Body of pancreas (tissue), 4 donors: ENCODE results near the gene SAMD14. TPM values are rescaled to one million over a fixed set of nuclear protein-coding genes. Genes with fewer than 3 reads are reported as not detected.
"Not testable (repeated sequence)": the region's sequence is repeated elsewhere in the genome, so short reads cannot be mapped to it uniquely, and the experiment has no call there.

Experiments
- ATAC-seq: fragments of 150-250 bp; one replicate; pipeline ENCODE4 v1.9.1; 2016
- DNase-seq, 4 donors: peaks; one replicate each; pipeline ENCODE4 v3.0.0-alpha.2; 2019
- H3K27ac ChIP-seq, 4 donors: fragments of 200-600 bp; sonication (generic); 1 replicate in 3 of 4; 2 replicates in 1 of 4; pipeline versions ENCODE4 v1.5.1 to v1.6.1; 2016 to 2019; ENCODE audit warnings: mild to moderate bottlenecking in 1 of 4, mixed read lengths in 1 of 4, moderate library complexity in 1 of 4
- H3K27me3 ChIP-seq, 2 donors: fragments of 200-600 bp; sonication (generic); one replicate each; pipeline ENCODE4 v1.6.0; 2016; ENCODE audit warnings: mild to moderate bottlenecking in 1 of 2
- H3K36me3 ChIP-seq, 2 donors: fragments of 200-600 bp; sonication (generic); replicated peaks in 1 of 2; 2 replicates each; pipeline ENCODE4 v1.5.1; 2016; ENCODE audit warnings: low read depth in 2 of 2; ENCODE audit not compliant: insufficient read depth in 1 of 2
- H3K4me1 ChIP-seq: fragments of 200-600 bp; sonication (generic); one replicate; pipeline ENCODE4 v1.6.0; 2016
- H3K4me3 ChIP-seq, 2 donors: fragments of 200-600 bp; sonication (generic); 1 replicate in 1 of 2; 2 replicates in 1 of 2; pipeline ENCODE4 v1.5.1; 2016 to 2019
- H3K9me3 ChIP-seq, 3 donors: fragments of 200-600 bp; sonication (generic); 1 replicate in 2 of 3; 2 replicates in 1 of 3; pipeline ENCODE4 v1.5.1; 2016
- POLR2A ChIP-seq, 3 donors: fragments of 450-650 bp; IDR thresholded peaks; one replicate each; pipeline ENCODE4 v1.6.1; 2016; ENCODE audit warnings: antibody characterized with exemption in 3 of 3, mild to moderate bottlenecking in 2 of 3
- WGBS, 2 donors: methylation state at CpG; one replicate each; pipeline ENCODE4 v1.1.5; 2017; 5-methylcytosine and 5-hydroxymethylcytosine counted together
- intact Hi-C: fragments of 100-400 bp; cut with DNase I; formaldehyde crosslinking; loops from one replicate; pipeline ENCODE4 v1.15.1; 2023
- total RNA-seq, 2 donors: library from RNA; depleted of rRNA; stranded (reverse); fragments of >200 nt; gene quantifications; one replicate each; pipeline ENCODE4 v1.1.0, GENCODE V29; 2016
- TF ChIP-seq, protein P1 (sequence below), 7 experiments: fragments of 450-650 bp in 4 of 7; fragments of 200-600 bp in 3 of 7; sonication (generic) in 3 of 7; IDR thresholded peaks; one replicate each; pipeline ENCODE4 v1.5.1; 2016 to 2019; ENCODE audit warnings: antibody characterized with exemption in 7 of 7

The SAMD14 gene
- total RNA-seq, 2 donors from 2014 or later = not detected

DNA sequence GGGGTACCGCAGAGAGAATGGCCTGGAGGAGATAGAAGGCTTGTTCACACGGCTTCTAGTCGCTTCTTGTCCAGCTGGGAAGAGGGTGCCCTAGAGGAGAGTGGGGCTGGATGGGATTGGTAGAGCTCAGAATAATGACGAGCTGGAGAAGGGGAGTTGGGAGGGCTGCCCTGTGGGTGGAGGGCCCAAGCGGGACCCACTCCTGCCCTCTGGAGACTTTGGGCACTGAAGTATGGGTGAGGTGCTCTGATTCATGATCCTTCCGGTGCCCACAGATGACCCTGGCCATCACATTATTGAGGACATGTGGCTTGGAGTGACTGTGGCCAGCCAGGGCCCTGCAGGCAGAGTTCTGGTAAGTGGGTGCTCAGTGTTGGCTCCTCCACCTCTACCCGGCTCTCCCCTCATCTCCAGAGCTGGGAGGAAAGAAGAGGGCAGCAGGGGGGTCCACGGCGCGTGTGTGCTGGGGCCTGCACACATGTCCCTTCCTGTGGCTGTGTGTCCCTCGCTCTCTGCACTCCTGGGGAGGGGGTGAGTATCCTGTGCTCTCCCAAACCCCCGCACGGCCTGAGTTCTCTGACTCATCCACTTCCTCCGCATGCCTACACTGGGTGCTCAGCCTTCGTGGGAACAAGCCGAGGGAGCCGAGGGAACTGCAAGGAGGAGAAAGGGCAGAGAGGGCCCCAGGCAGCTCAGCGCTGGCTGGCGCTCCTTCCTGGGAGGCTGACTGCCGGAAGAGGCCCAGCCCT is 65.5 kb downstream of the SAMD14 start:
- 79 to 80% methylated on average over 19 of the region's 20 CpGs for WGBS, 2 donors
- H3K36me3 ChIP-seq = peaks cover 0 to 2% of the 10 kb centered on the region in 2 donors
- DNase-seq (peak in 1 of 4 donors; percentile 44), ATAC-seq (peak; percentile 41)
- H3K27ac ChIP-seq = peak overlapping the region in 1 of 4 donors; percentile 38
- H3K27me3 ChIP-seq = no peaks in the 10 kb centered on the region
- H3K4me3 ChIP-seq = no peak overlapping the region
- no peaks in the 10 kb centered on the region for H3K9me3 ChIP-seq
- peaks cover 42% of the 10 kb centered on the region for H3K4me1 ChIP-seq
- intact Hi-C loops = no loop called here
- TF ChIP-seq, protein P1, sequence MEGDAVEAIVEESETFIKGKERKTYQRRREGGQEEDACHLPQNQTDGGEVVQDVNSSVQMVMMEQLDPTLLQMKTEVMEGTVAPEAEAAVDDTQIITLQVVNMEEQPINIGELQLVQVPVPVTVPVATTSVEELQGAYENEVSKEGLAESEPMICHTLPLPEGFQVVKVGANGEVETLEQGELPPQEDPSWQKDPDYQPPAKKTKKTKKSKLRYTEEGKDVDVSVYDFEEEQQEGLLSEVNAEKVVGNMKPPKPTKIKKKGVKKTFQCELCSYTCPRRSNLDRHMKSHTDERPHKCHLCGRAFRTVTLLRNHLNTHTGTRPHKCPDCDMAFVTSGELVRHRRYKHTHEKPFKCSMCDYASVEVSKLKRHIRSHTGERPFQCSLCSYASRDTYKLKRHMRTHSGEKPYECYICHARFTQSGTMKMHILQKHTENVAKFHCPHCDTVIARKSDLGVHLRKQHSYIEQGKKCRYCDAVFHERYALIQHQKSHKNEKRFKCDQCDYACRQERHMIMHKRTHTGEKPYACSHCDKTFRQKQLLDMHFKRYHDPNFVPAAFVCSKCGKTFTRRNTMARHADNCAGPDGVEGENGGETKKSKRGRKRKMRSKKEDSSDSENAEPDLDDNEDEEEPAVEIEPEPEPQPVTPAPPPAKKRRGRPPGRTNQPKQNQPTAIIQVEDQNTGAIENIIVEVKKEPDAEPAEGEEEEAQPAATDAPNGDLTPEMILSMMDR (IDR thresholded peaks at IDR 0.05) = no peak
- no peak for TF ChIP-seq POLR2A (IDR thresholded peaks at IDR 0.05)

DNA sequence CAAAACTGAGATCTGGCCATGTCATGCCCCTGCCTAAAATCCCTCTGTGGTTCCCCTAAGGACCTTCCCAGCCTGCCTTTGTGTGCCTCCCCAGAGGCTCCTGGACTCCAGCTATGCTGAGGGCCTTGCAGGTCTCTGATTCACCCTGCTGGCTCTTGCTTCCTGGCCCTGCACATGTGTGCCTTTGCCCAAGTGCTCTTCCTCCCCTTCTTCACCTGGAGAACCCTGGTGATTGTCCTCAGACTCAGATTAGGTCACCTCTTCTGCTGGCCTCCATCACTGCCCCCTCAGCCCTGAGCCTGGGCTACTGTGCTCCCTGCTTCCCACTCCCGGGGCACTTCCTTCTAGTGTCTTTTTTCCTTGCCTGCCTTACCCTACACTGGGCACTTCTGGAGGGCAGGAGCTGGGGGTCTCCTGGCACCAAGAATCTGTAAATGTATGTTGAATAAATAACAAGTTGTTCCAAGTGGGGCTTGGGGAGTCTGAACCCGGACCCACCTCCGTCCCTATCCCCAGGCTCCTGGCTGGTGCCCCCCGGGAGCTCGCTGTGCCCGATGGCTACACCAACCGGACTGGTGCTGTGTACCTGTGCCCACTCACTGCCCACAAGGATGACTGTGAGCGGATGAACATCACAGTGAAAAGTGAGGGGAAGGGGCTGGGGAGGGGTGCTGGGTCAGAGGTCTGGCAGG is 66.3 kb downstream of the SAMD14 start:
- Histone ChIP-seq H3K9me3 (no peaks in the 10 kb centered on the region), H3K27ac (no peak overlapping the region), H3K27me3 (no peaks in the 10 kb centered on the region), H3K4me1 (peaks cover 49% of the 10 kb centered on the region), H3K36me3 (no peaks in the 10 kb centered on the region), H3K4me3 (no peak overlapping the region)
- ATAC-seq = no peak
- intact Hi-C loops = no loop called here
- TF ChIP-seq POLR2A (IDR thresholded peaks at IDR 0.05) = no peak
- TF ChIP-seq, protein P1 (IDR thresholded peaks at IDR 0.05) = no peak
- WGBS, 2 donors = 89 to 96% methylated on average over 8 of the region's 8 CpGs
- DNase-seq = no peak

DNA sequence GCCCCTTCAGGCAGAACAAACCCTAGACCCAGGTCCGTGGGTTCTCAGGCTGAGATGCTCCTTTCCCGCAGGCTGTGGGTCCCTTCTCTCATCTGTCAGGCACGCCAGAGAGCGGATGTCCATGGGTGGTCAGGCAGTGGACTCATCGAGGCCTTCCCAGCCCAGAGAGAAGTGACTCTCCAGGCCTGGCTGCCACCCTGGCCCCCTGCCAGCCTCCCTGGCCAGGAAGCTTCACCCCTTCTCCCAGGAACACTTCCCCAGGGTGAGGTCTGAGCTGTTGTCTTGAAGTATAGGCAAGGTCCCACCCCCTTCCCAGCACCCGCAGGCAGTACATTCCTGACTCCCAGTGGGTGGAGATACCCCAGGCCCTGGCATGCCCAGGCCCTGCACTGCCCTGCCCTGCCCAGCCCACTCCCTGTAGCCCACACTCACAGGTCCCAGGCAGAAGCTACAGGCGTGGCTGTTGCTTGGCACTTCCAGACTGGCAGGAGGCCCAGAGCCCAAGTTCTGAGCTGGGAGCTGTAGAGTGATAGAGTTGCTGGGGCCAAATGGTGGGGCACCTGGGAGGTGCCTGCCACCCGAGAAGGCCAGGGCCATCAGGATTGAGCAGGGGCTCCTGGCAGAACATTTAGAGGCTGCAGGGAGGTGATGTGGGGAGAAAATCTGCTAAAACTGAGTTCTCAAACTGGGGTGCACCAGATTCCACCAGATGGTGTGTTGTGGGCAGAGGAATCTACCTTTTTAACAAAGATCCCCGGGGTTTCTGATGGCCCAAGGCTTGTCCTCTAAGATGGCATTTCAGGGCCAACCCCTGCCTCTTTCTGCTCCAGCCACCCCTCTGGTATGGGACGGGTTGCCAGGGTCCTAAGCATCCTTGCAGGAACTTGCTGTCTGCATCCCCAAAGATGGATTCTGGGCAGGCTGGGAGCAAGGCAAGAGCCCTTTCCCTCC is 67.4 kb downstream of the SAMD14 start:
- Histone ChIP-seq H3K27ac (peak overlapping the region in 2 of 4 donors; percentile 33 to 41), H3K4me3 (no peak overlapping the region)
- 65 to 83% methylated on average over 6 to 10 of the region's 10 CpGs for WGBS, 2 donors

DNA sequence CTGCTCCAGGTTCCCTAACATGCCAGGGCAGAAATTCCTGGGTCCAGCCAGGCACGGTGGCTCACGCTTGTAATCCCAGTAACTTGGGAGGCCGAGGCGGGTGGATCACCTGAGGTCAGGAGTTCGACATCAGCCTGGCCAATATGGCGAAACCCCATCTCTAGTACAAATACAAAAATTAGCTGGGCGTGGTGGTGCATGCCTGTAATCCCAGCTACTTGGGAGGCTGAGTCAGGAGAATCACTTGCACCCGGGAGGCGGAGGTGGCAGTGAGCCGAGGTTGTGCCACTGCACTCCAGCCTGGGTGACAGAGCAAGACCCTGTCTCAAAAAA is 68.3 kb downstream of the SAMD14 start:
- DNase-seq, H3K4me3 ChIP-seq, ATAC-seq, H3K9me3 ChIP-seq, H3K36me3 ChIP-seq, intact Hi-C loops, H3K27me3 ChIP-seq: not testable (repeated sequence)
- H3K27ac ChIP-seq = peak overlapping the region in 2 of 4 donors; percentile 11 to 26
- 95 to 97% methylated on average over 10 of the region's 10 CpGs for WGBS, 2 donors
- H3K4me1 ChIP-seq = peaks cover 69% of the 10 kb centered on the region

More for the DNA sequence above, 67.4 kb downstream of the SAMD14 start:
- intact Hi-C loops = no loop called here
- DNase-seq (peak; percentile 27 to 73 (median 56)), ATAC-seq (peak; percentile 29)
- Histone ChIP-seq H3K4me1 (peaks cover 60% of the 10 kb centered on the region), H3K36me3 (no peaks in the 10 kb centered on the region), H3K9me3 (no peaks in the 10 kb centered on the region), H3K27me3 (no peaks in the 10 kb centered on the region)
- TF ChIP-seq, protein P1 (IDR thresholded peaks at IDR 0.05) = no peak
- TF ChIP-seq POLR2A (IDR thresholded peaks at IDR 0.05) = no peak
